NCI-H1694 treated with DMSO at 0.1 percent for 48 hours (cell line): ENCODE results near the gene KLHL35.

Experiments
- DNase-seq: peaks from one replicate; lab custom pipeline; 2025; lab: John Stamatoyannopoulos, UW

Gene KLHL35, protein sequence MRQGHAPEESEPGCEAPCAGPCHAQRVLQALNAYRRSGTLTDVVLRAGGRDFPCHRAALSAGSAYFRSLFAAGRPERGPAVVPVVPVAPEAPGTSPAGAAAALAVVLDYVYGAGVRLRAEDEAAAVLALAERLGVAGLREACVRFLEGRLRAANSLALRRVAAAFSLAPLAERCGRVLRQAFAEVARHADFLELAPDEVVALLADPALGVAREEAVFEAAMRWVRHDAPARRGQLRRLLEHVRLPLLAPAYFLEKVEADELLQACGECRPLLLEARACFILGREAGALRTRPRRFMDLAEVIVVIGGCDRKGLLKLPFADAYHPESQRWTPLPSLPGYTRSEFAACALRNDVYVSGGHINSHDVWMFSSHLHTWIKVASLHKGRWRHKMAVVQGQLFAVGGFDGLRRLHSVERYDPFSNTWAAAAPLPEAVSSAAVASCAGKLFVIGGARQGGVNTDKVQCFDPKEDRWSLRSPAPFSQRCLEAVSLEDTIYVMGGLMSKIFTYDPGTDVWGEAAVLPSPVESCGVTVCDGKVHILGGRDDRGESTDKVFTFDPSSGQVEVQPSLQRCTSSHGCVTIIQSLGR

GRCh38 chr11:75432911-75433321 lies at the start of gene KLHL35:
Gene KLHL35, minus strand, starts transcription at chr11:75433203. Its CDS starts 2,574 bp downstream, at chr11:75430629.
- DNase-seq: no peak

- no peak for DNase-seq
Observed at GRCh38 chr11:75481922-75482606, 49.1 kb upstream of the KLHL35 start.

GRCh38 chr11:75481223-75481921 lies 48.4 kb upstream of the KLHL35 start:
- no peak for DNase-seq

GRCh38 chr11:75480185-75481175 lies 47.5 kb upstream of the KLHL35 start:
- no peak for DNase-seq

DNA sequence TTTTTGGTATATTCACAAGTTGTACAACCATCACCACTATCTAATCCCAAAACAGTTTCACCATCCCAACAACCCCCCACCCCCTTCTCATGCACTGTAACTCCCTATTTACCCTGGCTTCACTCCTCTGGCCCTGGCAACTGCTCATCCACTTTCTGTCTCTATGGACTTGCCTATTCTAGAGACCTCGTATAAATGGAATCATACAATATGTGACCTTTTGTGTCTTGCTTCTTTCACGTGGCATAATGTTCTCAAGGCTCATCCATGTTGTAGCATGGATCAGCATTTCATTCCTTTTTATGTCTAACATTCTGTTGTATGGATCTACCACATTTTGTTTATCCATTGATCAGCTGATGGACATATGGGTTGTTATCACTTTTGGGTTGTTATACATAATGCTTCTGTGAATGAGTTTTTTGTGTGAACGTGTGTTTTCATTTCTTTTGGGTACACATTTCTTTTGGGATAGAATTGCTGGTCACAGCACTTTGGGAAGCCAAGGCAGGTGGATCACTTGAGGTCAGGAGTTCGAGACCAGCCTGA lies 46.7 kb upstream of the KLHL35 start:
- DNase-seq: no peak

GRCh38 chr11:75478783-75479596 lies 46.0 kb upstream of the KLHL35 start:
- DNase-seq: no peak

DNA sequence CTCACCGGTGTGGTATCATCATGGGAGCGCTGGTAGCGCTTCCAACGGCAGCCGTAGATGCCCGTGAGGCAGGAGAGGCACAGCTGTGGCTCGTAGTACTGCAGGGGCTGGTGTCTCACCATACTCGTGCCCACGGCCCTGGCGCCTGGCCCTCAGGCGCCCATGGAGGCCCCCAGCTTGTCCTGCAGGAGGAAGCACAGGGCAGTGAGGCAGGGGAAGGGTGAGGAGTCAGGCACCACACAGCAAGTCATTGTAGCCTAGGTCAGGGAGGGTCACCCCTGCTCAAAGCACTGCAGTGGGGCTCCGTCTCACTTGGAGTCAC lies 44.6 kb upstream of the KLHL35 start:
- no peak for DNase-seq

DNA sequence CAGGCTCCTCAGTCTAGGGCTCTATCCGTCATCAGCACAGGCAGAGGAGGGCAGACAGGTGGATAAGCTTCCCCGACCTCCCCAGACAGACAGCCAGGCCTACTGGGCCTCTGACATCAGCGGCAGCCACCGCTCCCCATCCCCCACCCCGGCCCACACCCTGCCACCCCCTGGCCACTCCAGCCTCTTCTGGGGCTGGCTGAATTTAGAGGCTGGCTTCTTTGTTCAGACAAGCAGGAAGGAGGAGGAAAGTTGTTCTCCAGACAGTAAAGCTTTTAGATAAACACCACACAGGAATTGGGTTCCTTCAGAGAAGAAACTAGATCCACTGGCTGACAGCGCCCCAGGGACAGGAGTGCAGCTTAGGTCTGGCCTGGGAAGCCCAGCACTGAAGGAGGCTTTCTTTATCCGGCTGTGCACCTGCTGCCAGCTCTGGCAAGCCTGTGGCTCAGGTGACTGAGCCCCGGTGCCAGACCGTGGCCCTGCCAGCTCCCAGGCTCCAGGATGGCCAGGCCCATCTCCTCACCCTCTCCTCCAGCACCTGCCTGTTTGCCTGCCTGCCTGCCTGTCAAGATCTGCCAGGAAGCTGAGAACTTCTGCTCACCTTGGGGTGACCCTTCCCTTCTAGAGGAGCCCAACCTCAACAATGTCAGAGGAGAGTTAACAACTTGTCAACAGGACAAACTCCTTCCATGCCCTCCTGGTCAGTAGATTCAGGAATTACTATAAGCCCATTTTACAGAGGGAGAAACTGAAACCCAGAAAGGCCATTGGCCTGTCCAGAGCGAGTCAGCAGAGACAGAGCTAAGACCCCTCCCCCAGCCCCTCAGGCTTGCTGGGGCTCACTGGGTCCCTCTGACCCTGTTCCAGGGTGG lies 44.0 kb upstream of the KLHL35 start:
- DNase-seq: no peak

- no peak for DNase-seq
Observed at GRCh38 chr11:75475767-75476650, 43.0 kb upstream of the KLHL35 start.

GRCh38 chr11:75474878-75475766 lies 42.1 kb upstream of the KLHL35 start:
- DNase-seq: no peak

DNA sequence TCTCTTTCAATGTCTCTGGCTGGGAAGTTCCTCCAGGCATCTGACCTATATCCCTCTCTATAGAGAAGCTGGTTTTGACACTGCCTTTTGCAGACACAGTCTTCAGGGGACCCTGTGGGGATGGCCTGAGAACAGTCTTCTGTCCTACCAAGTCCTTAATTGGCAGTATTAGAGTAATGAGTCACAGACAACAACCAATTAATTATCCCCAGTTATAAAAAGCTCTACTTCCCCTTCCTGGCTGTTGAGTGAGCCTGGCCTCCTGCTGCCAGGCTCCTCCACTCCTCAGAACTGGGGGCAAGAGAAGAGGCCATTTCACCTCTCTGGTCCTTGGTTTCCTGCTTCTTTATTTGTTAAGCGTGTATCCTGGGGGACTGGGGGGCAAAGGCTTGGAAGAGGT lies 41.2 kb upstream of the KLHL35 start:
- DNase-seq: no peak

DNA sequence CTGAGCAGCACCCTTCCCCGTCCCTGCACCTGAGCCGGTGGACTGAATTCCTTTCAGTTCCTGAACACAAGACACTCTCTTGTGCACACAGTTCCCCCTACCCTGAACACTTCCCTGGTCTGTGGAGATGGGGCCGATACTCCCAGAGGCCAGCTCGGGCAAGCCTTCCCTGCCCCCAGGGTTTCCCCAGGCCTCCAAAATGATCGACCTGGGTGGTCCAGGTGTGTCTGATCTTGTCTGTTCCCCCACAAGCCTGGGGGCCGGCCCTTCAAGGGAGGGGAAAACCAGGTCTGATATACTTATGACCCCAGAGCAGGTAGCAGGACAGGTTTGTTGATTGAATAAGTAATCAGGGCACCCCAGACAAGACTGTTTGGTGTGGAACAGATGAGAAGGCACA lies 40.7 kb upstream of the KLHL35 start:
- no peak for DNase-seq

GRCh38 chr11:75472081-75472732 lies 39.2 kb upstream of the KLHL35 start:
- no peak for DNase-seq

GRCh38 chr11:75471176-75471973 lies 38.4 kb upstream of the KLHL35 start:
- DNase-seq: no peak

GRCh38 chr11:75470476-75471080 lies 37.6 kb upstream of the KLHL35 start:
- DNase-seq: no peak
